Raji (cell line): ENCODE data around the gene SUN1.

Experiments used
- POLR2A ChIP-seq: IDR thresholded peaks from 2 replicates; pipeline ENCODE4 v1.6.1; 2011; ENCODE audit warnings: low read depth, low read length, control low read depth; ENCODE audit not compliant: insufficient read depth

The SUN1 gene

GRCh38 chr7:895451-896052 lies 63.3 kb downstream of the SUN1 start:
- TF ChIP-seq POLR2A = no peak

GRCh38 chr7:896346-897075 lies 64.2 kb downstream of the SUN1 start:
- TF ChIP-seq POLR2A = no peak

GRCh38 chr7:897086-897485 lies 64.8 kb downstream of the SUN1 start:
- no peak for TF ChIP-seq POLR2A

- TF ChIP-seq POLR2A = no peak
Measured at GRCh38 chr7:897771-898376, 65.6 kb downstream of the SUN1 start.

- TF ChIP-seq POLR2A = no peak
Measured at GRCh38 chr7:898460-898854, 66.2 kb downstream of the SUN1 start.

GRCh38 chr7:898855-899681 lies 66.8 kb downstream of the SUN1 start:
- no peak for TF ChIP-seq POLR2A

GRCh38 chr7:899806-900205 lies 67.5 kb downstream of the SUN1 start:
- no peak for TF ChIP-seq POLR2A

- no peak for TF ChIP-seq POLR2A
Measured at GRCh38 chr7:900331-901040, 68.2 kb downstream of the SUN1 start.

GRCh38 chr7:901041-901387 lies 68.7 kb downstream of the SUN1 start:
- TF ChIP-seq POLR2A = no peak

GRCh38 chr7:901388-902154 lies 69.3 kb downstream of the SUN1 start:
- no peak for TF ChIP-seq POLR2A

GRCh38 chr7:902996-903395 lies 70.7 kb downstream of the SUN1 start:
- TF ChIP-seq POLR2A = no peak

- TF ChIP-seq POLR2A = no peak
Measured at GRCh38 chr7:903921-904755, 71.9 kb downstream of the SUN1 start.

GRCh38 chr7:904847-905246 lies 72.6 kb downstream of the SUN1 start:
- TF ChIP-seq POLR2A = no peak
